SK-N-SH treated with all-trans-retinoic acid at 6 μM for 48 hours (cell line): ENCODE data around the gene TTF2.

Experiments
- ATAC-seq: fragments of 200-7000 bp; cut with Tn5 transposase; 3 replicates; pipeline ENCODE4 v1.9.1; 2020; ENCODE audit warnings: mild to moderate bottlenecking, moderate library complexity
- ARNTL ChIP-seq: fragments of 450-650 bp; formaldehyde crosslinking; IDR thresholded peaks from 2 replicates; pipeline ENCODE4 v1.5.0; 2020; ENCODE audit warnings: low read depth, mild to moderate bottlenecking, moderate library complexity, borderline replicate concordance
- BACH2 ChIP-seq: fragments of 250-450 bp; sonication (Bioruptor Pico); IDR thresholded peaks from 2 replicates; pipeline ENCODE4 v1.9.0; 2021; ENCODE audit warnings: mild to moderate bottlenecking, borderline replicate concordance
- CREB5 ChIP-seq: fragments of 250-450 bp; sonication (Bioruptor Pico); IDR thresholded peaks from 2 replicates; pipeline ENCODE4 v1.5.1; 2020; ENCODE audit warnings: low read depth, mild to moderate bottlenecking, moderate library complexity
- CSDC2 ChIP-seq: fragments of 250-450 bp; sonication (Bioruptor Pico); IDR thresholded peaks from 2 replicates; pipeline ENCODE4 v1.5.0; 2020; ENCODE audit warnings: mild to moderate bottlenecking, moderate library complexity
- CSRNP3 ChIP-seq: fragments of 250-450 bp; sonication (Bioruptor Pico); IDR thresholded peaks from 2 replicates; pipeline ENCODE4 v1.5.1; 2021; ENCODE audit warnings: mild to moderate bottlenecking, moderate library complexity
- ESRRG ChIP-seq: fragments of 250-450 bp; sonication (Bioruptor Pico); IDR thresholded peaks from 2 replicates; pipeline ENCODE4 v1.6.1; 2021; ENCODE audit warnings: mild to moderate bottlenecking
- GLIS3 ChIP-seq: fragments of 250-450 bp; sonication (Bioruptor Pico); IDR thresholded peaks from 2 replicates; pipeline ENCODE4 v1.5.0; 2020; ENCODE audit warnings: mild to moderate bottlenecking, moderate library complexity
- ISL1 ChIP-seq: fragments of 250-450 bp; sonication (Bioruptor Pico); IDR thresholded peaks from 2 replicates; pipeline ENCODE4 v2.1.2; 2022; ENCODE audit warnings: mild to moderate bottlenecking, moderate library complexity
- OSR1 ChIP-seq: fragments of 250-450 bp; sonication (Bioruptor Pico); IDR thresholded peaks from 2 replicates; pipeline ENCODE4 v1.8.0; 2022; ENCODE audit warnings: moderate library complexity, mild to moderate bottlenecking, inconsistent platforms
- PATZ1 ChIP-seq: fragments of 250-450 bp; sonication (Bioruptor Pico); IDR thresholded peaks from 2 replicates; pipeline ENCODE4 v1.8.0; 2020; ENCODE audit warnings: mild to moderate bottlenecking, moderate library complexity, borderline replicate concordance
- POU6F1 ChIP-seq: fragments of 250-450 bp; sonication (Bioruptor Pico); IDR thresholded peaks from 2 replicates; pipeline ENCODE4 v1.8.0; 2021; ENCODE audit warnings: low read depth, mild to moderate bottlenecking, moderate library complexity, borderline replicate concordance
- PPARA ChIP-seq: fragments of 250-450 bp; sonication (Bioruptor Pico); IDR thresholded peaks from 2 replicates; pipeline ENCODE4 v1.5.0; 2020; ENCODE audit warnings: mild to moderate bottlenecking, borderline replicate concordance
- RARB ChIP-seq: fragments of 250-450 bp; sonication (Bioruptor Pico); IDR thresholded peaks from 2 replicates; pipeline ENCODE4 v1.8.0; 2021; ENCODE audit warnings: mild to moderate bottlenecking, moderate library complexity
- SNAI2 ChIP-seq: fragments of 250-450 bp; sonication (Bioruptor Pico); IDR thresholded peaks from 2 replicates; pipeline ENCODE4 v1.5.0; 2020; ENCODE audit warnings: mild to moderate bottlenecking, moderate library complexity
- TCF4 ChIP-seq: fragments of 250-450 bp; sonication (Bioruptor Pico); IDR thresholded peaks from 2 replicates; pipeline ENCODE4 v1.8.0; 2021; ENCODE audit warnings: mild to moderate bottlenecking, moderate library complexity, borderline replicate concordance
- TOX ChIP-seq: fragments of 250-450 bp; sonication (Bioruptor Pico); IDR thresholded peaks from 2 replicates; pipeline ENCODE4 v1.8.0; 2021; ENCODE audit warnings: mild to moderate bottlenecking, moderate library complexity, borderline replicate concordance
- TSHZ2 ChIP-seq: fragments of 250-450 bp; sonication (Bioruptor Pico); IDR thresholded peaks from 2 replicates; pipeline ENCODE4 v1.5.0; 2020; ENCODE audit warnings: mild to moderate bottlenecking, moderate library complexity
- ZC3H10 ChIP-seq: fragments of 250-450 bp; sonication (Bioruptor Pico); IDR thresholded peaks from 2 replicates; pipeline ENCODE4 v1.5.1; 2021; ENCODE audit warnings: mild to moderate bottlenecking, moderate library complexity
- ZFP3 ChIP-seq: fragments of 250-450 bp; sonication (Bioruptor Pico); IDR thresholded peaks from 2 replicates; pipeline ENCODE4 v1.5.0; 2020; ENCODE audit warnings: mild to moderate bottlenecking, moderate library complexity
- ZFP30 ChIP-seq: fragments of 450-650 bp; formaldehyde crosslinking; IDR thresholded peaks from 2 replicates; pipeline ENCODE4 v1.5.0; 2022; ENCODE audit warnings: mild to moderate bottlenecking, moderate library complexity
- ZNF70 ChIP-seq: fragments of 450-650 bp; formaldehyde crosslinking; IDR thresholded peaks from 2 replicates; pipeline ENCODE4 v1.5.0; 2020; ENCODE audit warnings: mild to moderate bottlenecking, moderate library complexity
- ZNF8 ChIP-seq: fragments of 450-650 bp; formaldehyde crosslinking; IDR thresholded peaks from 2 replicates; pipeline ENCODE4 v1.5.0; 2020; ENCODE audit warnings: mild to moderate bottlenecking, moderate library complexity

TTF2 gene

GRCh38 chr1:117089996-117090395, 29.9 kb downstream of the TTF2 start:
- ATAC-seq, result no peak
- TF ChIP-seq CREB5 (CRISPR knock-in tag) (no peak), ZFP3 (CRISPR knock-in tag) (no peak), ZFP30 (CRISPR knock-in tag) (no peak), RARB (CRISPR knock-in tag) (no peak), POU6F1 (CRISPR knock-in tag) (no peak), ISL1 (CRISPR knock-in tag) (no peak), BACH2 (CRISPR knock-in tag) (no peak), ZNF70 (no peak), TOX (CRISPR knock-in tag) (no peak), TCF4 (no peak), PATZ1 (no peak), ZNF8 (CRISPR knock-in tag) (no peak), PPARA (CRISPR knock-in tag) (no peak), ARNTL (CRISPR knock-in tag) (no peak), TSHZ2 (CRISPR knock-in tag) (no peak), ESRRG (CRISPR knock-in tag) (no peak), GLIS3 (CRISPR knock-in tag) (no peak), ZC3H10 (CRISPR knock-in tag) (no peak), OSR1 (CRISPR knock-in tag) (no peak)

- ATAC-seq, result no peak
- TF ChIP-seq POU6F1 (CRISPR knock-in tag) (no peak), ESRRG (CRISPR knock-in tag) (no peak), SNAI2 (CRISPR knock-in tag) (no peak), ISL1 (CRISPR knock-in tag) (no peak), BACH2 (CRISPR knock-in tag) (no peak), TCF4 (no peak), CSRNP3 (no peak), GLIS3 (CRISPR knock-in tag) (no peak), TSHZ2 (CRISPR knock-in tag) (no peak), ZFP30 (CRISPR knock-in tag) (no peak), ZNF70 (no peak), CSDC2 (CRISPR knock-in tag) (no peak), OSR1 (CRISPR knock-in tag) (no peak), PPARA (CRISPR knock-in tag) (no peak)
Observed at GRCh38 chr1:117092594-117092993, 32.5 kb downstream of the TTF2 start.
